Colonic mucosa (tissue), 4 donors: ENCODE results near the gene CXCL14. TPM values are rescaled to one million over a fixed set of nuclear protein-coding genes. Genes with fewer than 3 reads are reported as not detected.
"Not testable (repeated sequence)": the region's sequence is repeated elsewhere in the genome, so short reads cannot be mapped to it uniquely, and the experiment has no call there.

ENCODE experiments used
- DNase-seq: peaks from one replicate; pipeline ENCODE4 v3.0.0-alpha.2; 2020
- H3K27ac ChIP-seq: fragments of 200-600 bp; one replicate; pipeline ENCODE4 v1.8.0; 2021
- H3K27me3 ChIP-seq: fragments of 200-600 bp; one replicate; pipeline ENCODE4 v1.8.0; 2021
- H3K36me3 ChIP-seq: fragments of 200-600 bp; one replicate; pipeline ENCODE4 v1.8.0; 2021
- H3K4me1 ChIP-seq: fragments of 200-600 bp; one replicate; pipeline ENCODE4 v1.8.0; 2021; ENCODE audit warnings: mild to moderate bottlenecking
- H3K4me3 ChIP-seq: fragments of 200-600 bp; one replicate; pipeline ENCODE4 v1.8.0; 2021
- H3K9ac ChIP-seq, 2 donors: one replicate each; pipeline ENCODE4 v1.7.0; 2013; ENCODE audit warnings: control low read depth in 2 of 2, low read depth in 2 of 2, low read length in 2 of 2
- H3K9me3 ChIP-seq: fragments of 200-600 bp; one replicate; pipeline ENCODE4 v1.8.0; 2021
- intact Hi-C: fragments of 100-400 bp; cut with DNase I; formaldehyde crosslinking; loops from one replicate; pipeline ENCODE4 v1.14.1; 2022
- total RNA-seq, 2 donors: library from RNA; stranded (reverse); fragmentation: NEBNext Ultra II Directional in 1 of 2; extraction: Animal tissue kit (Norgen Biotek cat#: 25700) in 1 of 2; gene quantifications; one replicate each; pipeline ENCODE4 v1.2.1, GENCODE V29; 2021
- TF ChIP-seq, protein P1 (sequence below): fragments of 200-600 bp; IDR thresholded peaks from one replicate; pipeline ENCODE4 v1.8.0; 2022; ENCODE audit warnings: antibody characterized with exemption, mild to moderate bottlenecking
- donor health status: healthy.
- donor health status: DM: no; HTN: no; CAD: no.
- donor health status: DM: no; HTN: no; CAD: no.

CXCL14 gene
- total RNA-seq, 2 donors from 2014 or later = 29.8 to 68.2 TPM

DNA sequence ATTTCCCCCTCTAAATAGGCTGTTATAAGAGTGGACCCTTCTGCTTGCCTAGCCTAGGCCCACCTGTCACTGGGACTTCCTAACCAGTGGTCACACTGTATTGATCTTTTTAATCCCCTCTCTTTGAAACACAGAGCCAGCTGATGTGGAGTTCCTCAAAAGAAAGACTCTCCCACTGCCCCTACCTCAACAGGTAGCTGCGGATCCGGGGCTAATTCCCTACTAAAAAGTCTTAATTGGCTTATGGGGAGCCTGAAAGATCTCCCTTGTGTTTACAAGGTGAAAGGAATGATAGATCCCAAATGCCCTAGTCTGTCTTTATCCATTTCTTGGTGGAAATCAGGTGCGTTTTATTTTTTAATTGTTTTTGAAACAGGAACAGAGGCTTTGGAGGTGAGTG, 45.0 kb downstream of the CXCL14 start:
- intact Hi-C loops = no loop called here
- Histone ChIP-seq H3K27ac (no peak overlapping the region), H3K27me3 (peaks cover 55% of the 10 kb centered on the region), H3K9ac (no peak overlapping the region), H3K4me1 (peaks cover 5% of the 10 kb centered on the region), H3K9me3 (no peaks in the 10 kb centered on the region), H3K4me3 (no peak overlapping the region), H3K36me3 (no peaks in the 10 kb centered on the region)
- DNase-seq = no peak
- TF ChIP-seq, protein P1, sequence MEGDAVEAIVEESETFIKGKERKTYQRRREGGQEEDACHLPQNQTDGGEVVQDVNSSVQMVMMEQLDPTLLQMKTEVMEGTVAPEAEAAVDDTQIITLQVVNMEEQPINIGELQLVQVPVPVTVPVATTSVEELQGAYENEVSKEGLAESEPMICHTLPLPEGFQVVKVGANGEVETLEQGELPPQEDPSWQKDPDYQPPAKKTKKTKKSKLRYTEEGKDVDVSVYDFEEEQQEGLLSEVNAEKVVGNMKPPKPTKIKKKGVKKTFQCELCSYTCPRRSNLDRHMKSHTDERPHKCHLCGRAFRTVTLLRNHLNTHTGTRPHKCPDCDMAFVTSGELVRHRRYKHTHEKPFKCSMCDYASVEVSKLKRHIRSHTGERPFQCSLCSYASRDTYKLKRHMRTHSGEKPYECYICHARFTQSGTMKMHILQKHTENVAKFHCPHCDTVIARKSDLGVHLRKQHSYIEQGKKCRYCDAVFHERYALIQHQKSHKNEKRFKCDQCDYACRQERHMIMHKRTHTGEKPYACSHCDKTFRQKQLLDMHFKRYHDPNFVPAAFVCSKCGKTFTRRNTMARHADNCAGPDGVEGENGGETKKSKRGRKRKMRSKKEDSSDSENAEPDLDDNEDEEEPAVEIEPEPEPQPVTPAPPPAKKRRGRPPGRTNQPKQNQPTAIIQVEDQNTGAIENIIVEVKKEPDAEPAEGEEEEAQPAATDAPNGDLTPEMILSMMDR = no peak

DNA sequence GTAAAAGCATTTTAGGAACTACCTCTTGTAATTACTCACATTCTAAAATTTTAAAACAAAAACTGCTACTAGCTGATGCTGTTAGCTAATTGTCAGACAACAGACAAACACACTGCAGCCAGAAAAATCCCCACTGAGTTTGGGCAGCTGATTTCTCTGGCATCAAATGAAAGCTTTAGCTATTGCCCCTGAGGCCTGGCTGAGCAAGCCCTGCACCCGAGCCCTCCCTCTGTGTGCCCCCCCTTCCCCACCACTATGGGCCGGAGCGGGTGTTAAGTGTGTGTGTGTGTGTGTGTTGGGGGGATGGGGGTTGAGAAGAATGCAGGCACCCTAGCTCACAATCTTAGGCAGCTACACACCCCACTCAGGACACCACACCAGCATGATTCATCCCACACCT, 45.5 kb downstream of the CXCL14 start:
- TF ChIP-seq, protein P1 = no peak
- peaks cover 5% of the 10 kb centered on the region for H3K4me1 ChIP-seq
- H3K9ac ChIP-seq = no peak overlapping the region
- H3K27ac ChIP-seq = no peak overlapping the region
- no peak for DNase-seq
- H3K27me3 ChIP-seq = peaks cover 55% of the 10 kb centered on the region
- no peaks in the 10 kb centered on the region for H3K36me3 ChIP-seq
- H3K4me3 ChIP-seq = no peak overlapping the region
- intact Hi-C loops = no loop called here
- no peaks in the 10 kb centered on the region for H3K9me3 ChIP-seq

DNA sequence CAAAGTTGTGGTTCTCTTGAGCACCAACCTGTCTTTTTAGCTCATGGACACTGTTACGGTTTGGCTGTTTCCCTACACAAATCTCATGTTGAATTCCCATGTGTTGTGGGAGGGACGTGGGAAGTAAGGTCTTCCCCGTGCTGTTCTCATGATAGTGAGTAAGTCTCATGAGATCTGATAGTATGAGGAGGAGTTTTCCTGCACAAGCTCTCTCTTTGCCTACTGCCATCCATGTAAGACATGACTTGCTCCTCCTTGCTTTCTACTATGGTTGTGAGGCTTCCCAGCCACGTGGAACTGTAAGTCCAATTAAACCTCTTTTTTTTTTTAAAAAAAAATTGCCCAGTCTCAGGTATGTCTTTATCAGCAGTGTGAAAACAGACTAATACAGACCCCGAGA, 49.2 kb downstream of the CXCL14 start:
- H3K9ac ChIP-seq, H3K36me3 ChIP-seq, H3K4me3 ChIP-seq, intact Hi-C loops, H3K9me3 ChIP-seq, DNase-seq, H3K27ac ChIP-seq, H3K4me1 ChIP-seq: not testable (repeated sequence)
- peaks cover 24% of the 10 kb centered on the region for H3K27me3 ChIP-seq

DNA sequence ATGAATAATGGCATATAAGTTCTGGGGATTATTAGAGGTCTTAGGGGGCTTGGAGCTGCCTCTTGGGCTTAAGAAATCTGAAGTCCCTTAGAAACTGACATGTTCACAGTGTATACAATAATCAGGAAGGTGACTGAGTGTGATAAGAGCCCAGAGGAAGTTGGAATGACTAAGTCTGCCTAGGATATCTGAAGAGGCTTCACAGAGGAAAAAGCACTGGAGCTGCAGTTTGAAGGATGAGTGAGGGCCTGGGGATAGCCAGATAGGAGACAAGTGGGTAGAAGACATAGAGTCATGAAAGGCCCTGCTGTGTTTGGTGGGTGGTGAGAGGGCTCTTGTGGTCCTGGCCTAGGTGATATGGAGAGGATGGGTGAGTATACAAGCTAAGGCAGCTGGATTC, 51.9 kb downstream of the CXCL14 start:
- no peaks in the 10 kb centered on the region for H3K4me1 ChIP-seq
- H3K36me3 ChIP-seq = no peaks in the 10 kb centered on the region
- intact Hi-C loops = no loop called here
- H3K9ac ChIP-seq = no peak overlapping the region
- H3K9me3 ChIP-seq = no peaks in the 10 kb centered on the region
- TF ChIP-seq, protein P1 = no peak
- H3K4me3 ChIP-seq = no peak overlapping the region
- no peaks in the 10 kb centered on the region for H3K27me3 ChIP-seq
- DNase-seq = no peak
- H3K27ac ChIP-seq = no peak overlapping the region

DNA sequence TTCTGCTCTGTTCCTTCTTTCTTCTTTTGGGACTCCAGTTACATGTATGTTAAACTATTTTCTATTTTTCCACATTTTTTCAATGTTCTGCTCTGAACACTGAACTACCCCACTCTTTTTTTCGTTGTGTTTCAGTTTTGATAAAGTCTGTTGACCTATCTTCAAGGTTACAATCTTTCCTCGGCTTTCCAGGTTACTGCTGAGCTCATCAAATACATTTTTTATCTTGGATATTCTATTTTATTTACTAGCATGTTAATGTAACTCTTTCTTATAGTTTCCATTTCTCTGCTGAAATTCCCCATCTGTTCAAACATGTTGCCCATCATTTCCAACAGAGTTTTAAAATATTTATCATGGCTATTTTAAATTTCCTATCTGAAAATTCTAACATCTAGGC, 56.8 kb downstream of the CXCL14 start:
- H3K27ac ChIP-seq = no peak overlapping the region
- no peak overlapping the region for H3K4me3 ChIP-seq
- H3K27me3 ChIP-seq = peaks cover 4% of the 10 kb centered on the region
- DNase-seq = no peak
- TF ChIP-seq, protein P1 = no peak
- intact Hi-C loops = no loop called here
- no peaks in the 10 kb centered on the region for H3K36me3 ChIP-seq
- H3K9me3 ChIP-seq = no peaks in the 10 kb centered on the region
- no peaks in the 10 kb centered on the region for H3K4me1 ChIP-seq
- no peak overlapping the region for H3K9ac ChIP-seq

Other genes starting within 250 kb of the CXCL14 start
- 100 to 1,000 TPM; 191 to 323 TPM for gene MACROH2A1, start 179.8 kb downstream of the CXCL14 start, total RNA-seq
- not detected for gene DCANP1, start 131.6 kb downstream of the CXCL14 start, total RNA-seq
- under 1 TPM; 0.07 to 0.42 TPM for gene TIFAB, start 126.6 kb downstream of the CXCL14 start, total RNA-seq
- gene NEUROG1, start 43.0 kb downstream of the CXCL14 start, total RNA-seq = not detected